CD8-positive, alpha-beta memory T cell (primary cell): ENCODE measurements around the gene F2. TPM values are rescaled to one million over a fixed set of nuclear protein-coding genes. Genes with fewer than 3 reads are reported as not detected.

Experiments used
- CTCF ChIA-PET: fragments of 350-600 bp; sonication (Branson Sonifier 250); formaldehyde crosslinking; loops from one replicate; lab custom pipeline; 2021; ENCODE audit warnings: antibody characterized with exemption; lab: Charles Lee
- POLR2A ChIA-PET: fragments of 350-600 bp; sonication (Branson Sonifier 250); formaldehyde crosslinking; loops from one replicate; lab custom pipeline; 2021; ENCODE audit warnings: antibody characterized with exemption; lab: Charles Lee
- DNase-seq, 5 donors: peaks; one replicate each; pipeline versions ENCODE4 v3.0.0 to v3.0.0-alpha.2; 2020 to 2022; ENCODE audit warnings: mixed read lengths in 1 of 5
- H3K27ac ChIP-seq: one replicate; pipeline ENCODE4 v1.7.0; 2013; ENCODE audit warnings: low read depth, mild to moderate bottlenecking, low read length, moderate library complexity
- H3K27me3 ChIP-seq: 2 replicates; pipeline ENCODE4 v1.7.0; 2013; ENCODE audit warnings: low read length, mild to moderate bottlenecking; ENCODE audit not compliant: insufficient read depth, poor library complexity, severe bottlenecking
- H3K36me3 ChIP-seq: 2 replicates; pipeline ENCODE4 v1.7.0; 2013; ENCODE audit warnings: mild to moderate bottlenecking, low read length, moderate library complexity; ENCODE audit not compliant: insufficient read depth
- H3K4me1 ChIP-seq: 2 replicates; pipeline ENCODE4 v1.7.0; 2013; ENCODE audit warnings: mild to moderate bottlenecking, low read length, moderate library complexity; ENCODE audit not compliant: insufficient read depth
- H3K4me3 ChIP-seq: 2 replicates; pipeline ENCODE4 v1.7.0; 2013; ENCODE audit warnings: mild to moderate bottlenecking, low read length
- H3K9me3 ChIP-seq: 2 replicates; pipeline ENCODE4 v1.7.0; 2013; ENCODE audit warnings: mild to moderate bottlenecking, low read length
- H3K27ac Mint-ChIP-seq, 8 donors: one replicate each; pipeline ENCODE4 v1.8.0; 2020 to 2021; ENCODE audit warnings: mixed read lengths in 8 of 8, mild to moderate bottlenecking in 6 of 8, inconsistent platforms in 3 of 8, moderate library complexity in 3 of 8
- H3K27me3 Mint-ChIP-seq, 2 donors: one replicate each; pipeline ENCODE4 v1.8.0; 2020 to 2021; ENCODE audit warnings: mixed read lengths in 2 of 2, mild to moderate bottlenecking in 1 of 2, moderate library complexity in 1 of 2
- H3K36me3 Mint-ChIP-seq, 3 donors: one replicate each; pipeline ENCODE4 v1.8.0; 2020 to 2021; ENCODE audit warnings: mixed read lengths in 3 of 3, inconsistent platforms in 1 of 3, mild to moderate bottlenecking in 1 of 3
- H3K4me1 Mint-ChIP-seq, 3 donors: one replicate each; pipeline ENCODE4 v1.8.0; 2020 to 2021; ENCODE audit warnings: mixed read lengths in 3 of 3, inconsistent platforms in 1 of 3, mild to moderate bottlenecking in 1 of 3
- H3K4me3 Mint-ChIP-seq, 7 donors: one replicate each; pipeline ENCODE4 v1.8.0; 2020 to 2021; ENCODE audit warnings: mixed read lengths in 7 of 7, mild to moderate bottlenecking in 6 of 7, moderate library complexity in 4 of 7, inconsistent platforms in 2 of 7
- H3K9me3 Mint-ChIP-seq, 5 donors: one replicate each; pipeline ENCODE4 v1.8.0; 2020 to 2022; ENCODE audit warnings: mixed read lengths in 5 of 5, mild to moderate bottlenecking in 3 of 5, moderate library complexity in 2 of 5, inconsistent platforms in 1 of 5
- polyA plus RNA-seq: library from polyadenylated mRNA; unstranded; fragments of 300-500 nt; fragmentation: Illumina TruSeq; gene quantifications from one replicate; pipeline ENCODE4 v1.2.3, GENCODE V29; 2021
- total RNA-seq, 2 experiments: library from RNA; stranded (reverse); gene quantifications; one replicate each; pipeline ENCODE4 v1.2.3, GENCODE V29; 2021

The F2 gene
- total and polyA plus RNA-seq, 3 experiments from 2014 or later, result not detected

DNA sequence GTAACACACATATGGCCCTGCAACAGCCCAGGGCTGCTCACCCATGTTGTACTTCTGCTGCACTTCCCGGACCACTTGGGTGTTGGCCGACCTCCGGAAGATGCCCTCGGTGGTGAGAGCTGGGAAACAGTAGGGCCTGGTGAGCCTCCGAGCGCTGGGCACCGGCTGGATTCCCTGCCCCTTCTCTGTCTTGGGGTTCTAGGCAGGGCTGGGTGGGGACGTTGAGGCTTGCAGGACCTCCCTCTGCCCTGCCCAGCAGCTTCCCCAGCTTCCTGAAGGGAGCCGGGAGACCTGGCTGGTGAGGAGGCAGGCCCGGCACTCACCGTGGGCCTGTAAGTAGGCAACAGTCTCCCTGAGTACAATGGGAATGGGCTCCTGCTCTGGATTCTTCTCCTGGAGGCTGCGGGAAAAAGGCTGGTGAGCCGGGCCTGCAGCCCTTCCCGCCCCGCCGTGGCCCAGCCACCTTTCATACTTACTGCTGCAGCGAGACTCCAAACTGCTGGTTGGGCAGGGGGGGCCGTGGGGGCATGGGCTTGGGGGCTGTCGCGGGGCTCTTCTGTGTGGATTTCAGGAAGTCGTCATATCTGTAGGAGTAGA lies 38.8 kb upstream of the F2 start:
- Mint-ChIP-seq H3K4me3 (no peak overlapping the region), H3K27me3 (no peaks in the 10 kb centered on the region), H3K27ac (peak overlapping the region in 1 of 8 donors; percentile 10), H3K9me3 (no peaks in the 10 kb centered on the region), H3K36me3 (peaks cover 3 to 81% (median 5%) of the 10 kb centered on the region in 3 donors), H3K4me1 (peaks cover 17 to 27% (median 21%) of the 10 kb centered on the region in 3 donors)
- POLR2A ChIA-PET, result no interaction called here
- peaks cover 21% of the 10 kb centered on the region for H3K4me1 ChIP-seq
- H3K4me3 ChIP-seq, result no peak overlapping the region
- CTCF ChIA-PET, result interaction anchor here (1.6 kb wide), 1 partner anchor 9 kb away, joined by 3 read pairs; no protein-coding TSS in a partner anchor
- H3K27ac ChIP-seq, result no peak overlapping the region
- peaks cover 29% of the 10 kb centered on the region for H3K36me3 ChIP-seq
- no peaks in the 10 kb centered on the region for H3K9me3 ChIP-seq
- H3K27me3 ChIP-seq, result no peaks in the 10 kb centered on the region
- DNase-seq, result no peak

DNA sequence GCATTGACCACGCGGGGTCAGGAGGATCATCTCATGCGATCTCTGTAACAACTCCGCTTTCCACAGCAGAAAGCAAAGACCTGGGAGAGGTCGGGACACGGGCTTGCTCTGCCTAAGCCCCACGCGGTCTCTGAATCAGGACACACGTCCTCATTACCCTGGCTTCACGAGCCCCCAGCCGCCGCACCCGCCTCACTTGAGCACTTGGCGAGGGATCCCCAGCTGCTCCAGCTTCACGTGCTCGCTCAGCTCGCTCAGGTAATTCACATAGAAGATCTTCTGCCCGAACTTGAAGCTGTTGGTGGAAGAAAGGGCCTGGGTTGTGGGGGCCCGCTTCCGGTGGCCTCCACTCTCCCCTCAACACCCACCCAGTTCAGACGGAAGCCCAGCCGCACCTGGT lies 38.2 kb upstream of the F2 start:
- H3K27me3 Mint-ChIP-seq, result no peaks in the 10 kb centered on the region

DNA sequence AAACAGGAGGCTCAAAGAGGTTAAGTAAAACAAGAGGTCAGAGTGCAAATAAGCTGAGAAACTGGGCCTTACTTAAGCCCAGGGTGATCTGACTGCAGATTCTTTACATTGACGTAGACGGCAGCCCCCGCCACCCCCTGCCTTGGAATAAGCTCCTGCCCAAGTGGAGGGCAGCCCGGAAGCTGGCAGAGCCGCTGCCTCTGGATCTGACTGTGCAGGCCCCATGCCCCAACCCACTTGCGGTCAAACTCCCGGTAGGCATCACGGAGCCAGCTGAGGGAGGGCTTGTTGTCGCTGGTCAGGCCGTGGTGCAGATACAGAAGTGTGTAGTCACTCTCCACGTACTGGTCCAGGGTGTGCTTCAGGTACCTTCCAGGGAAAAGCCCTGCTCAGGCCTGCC lies 37.2 kb upstream of the F2 start:
- POLR2A ChIA-PET, result no interaction called here

More for the DNA sequence above, 38.2 kb upstream of the F2 start:
- peaks cover 16% of the 10 kb centered on the region for H3K4me1 ChIP-seq
- no peak overlapping the region for H3K4me3 ChIP-seq
- H3K9me3 ChIP-seq, result no peaks in the 10 kb centered on the region
- POLR2A ChIA-PET, result no interaction called here
- CTCF ChIA-PET, result interaction anchor here (1.3 to 4.1 kb wide), 2 partner anchors 10 to 30 kb away, joined by 3 to 19 read pairs; no protein-coding TSS in a partner anchor
- Mint-ChIP-seq H3K9me3 (no peaks in the 10 kb centered on the region), H3K27ac (peak overlapping the region in 1 of 8 donors; percentile 10), H3K4me1 (peaks cover 11 to 22% (median 15%) of the 10 kb centered on the region in 3 donors), H3K36me3 (peaks cover 3 to 80% (median 5%) of the 10 kb centered on the region in 3 donors), H3K4me3 (no peak overlapping the region)
- H3K27me3 ChIP-seq, result no peaks in the 10 kb centered on the region
- peaks cover 29% of the 10 kb centered on the region for H3K36me3 ChIP-seq
- no peak overlapping the region for H3K27ac ChIP-seq
- DNase-seq, result no peak

DNA sequence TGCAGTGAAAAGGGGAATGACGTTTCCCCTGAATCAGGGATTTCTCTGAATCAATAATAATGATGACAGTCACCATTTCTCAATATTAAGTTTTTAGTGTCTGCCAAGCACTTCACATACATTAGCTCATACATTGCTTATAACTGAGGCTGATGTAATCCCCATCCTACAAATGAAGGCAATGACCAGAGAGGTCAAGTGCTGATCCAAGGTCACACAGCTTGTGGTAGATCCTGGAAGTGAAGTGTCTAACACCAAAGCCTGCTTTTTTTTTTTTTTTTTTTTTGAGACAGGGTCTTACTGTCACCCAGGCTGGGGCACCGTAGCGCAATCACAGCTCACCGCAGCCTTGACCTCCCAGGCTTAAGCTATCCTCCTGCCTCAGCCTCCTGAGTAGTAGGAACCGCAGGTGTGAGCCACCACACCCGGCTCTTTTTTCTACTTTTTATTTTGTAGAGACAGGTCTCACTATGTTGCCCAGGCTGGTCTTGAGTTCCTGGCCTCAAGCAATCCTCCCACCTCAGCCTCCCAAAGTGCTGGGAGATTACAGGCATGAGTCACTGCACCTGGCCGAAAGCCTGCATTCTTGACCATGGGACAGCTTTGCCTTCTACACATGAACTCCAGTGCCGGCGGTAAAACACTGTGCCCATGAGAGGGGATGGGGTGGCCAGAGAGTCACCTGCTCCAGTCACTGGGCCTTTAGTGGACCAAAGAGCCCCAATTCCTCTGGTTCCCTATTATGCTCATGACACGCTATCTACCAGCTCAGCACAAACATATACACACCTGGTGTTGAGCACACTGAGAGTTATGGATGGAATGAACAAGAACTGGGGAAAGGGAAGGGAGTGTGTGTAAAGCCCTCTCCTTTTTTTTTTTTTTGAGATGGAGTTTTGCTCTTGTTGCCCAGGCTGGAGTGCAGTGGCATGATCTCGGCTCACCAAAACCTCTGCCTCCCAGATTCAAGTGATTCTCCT lies 36.0 kb upstream of the F2 start:
- DNase-seq, result no peak
- Mint-ChIP-seq H3K9me3 (no peaks in the 10 kb centered on the region), H3K4me1 (peaks cover 3 to 17% (median 3%) of the 10 kb centered on the region in 3 donors), H3K27ac (peak overlapping the region in 2 of 8 donors; percentile 15 to 33), H3K27me3 (no peaks in the 10 kb centered on the region), H3K4me3 (no peak overlapping the region), H3K36me3 (peaks cover under 1 to 85% (median 5%) of the 10 kb centered on the region in 3 donors)
- Histone ChIP-seq H3K4me3 (no peak overlapping the region), H3K36me3 (peaks cover 43% of the 10 kb centered on the region), H3K27ac (no peak overlapping the region), H3K9me3 (no peaks in the 10 kb centered on the region), H3K27me3 (no peaks in the 10 kb centered on the region), H3K4me1 (no peaks in the 10 kb centered on the region)
- ChIA-PET POLR2A (interaction anchor here (0.6 kb wide), 1 partner anchor 886 kb away, joined by 3 read pairs; no protein-coding TSS in a partner anchor), CTCF (interaction anchor here (0.7 to 4.1 kb wide), 3 partner anchors 9 to 205 kb away, joined by 3 to 19 read pairs (median 6); no protein-coding TSS in a partner anchor)

More for the DNA sequence above, 37.2 kb upstream of the F2 start:
- peaks cover 32% of the 10 kb centered on the region for H3K36me3 ChIP-seq
- Mint-ChIP-seq H3K4me1 (peaks cover 6 to 16% (median 10%) of the 10 kb centered on the region in 3 donors), H3K4me3 (no peak overlapping the region), H3K27me3 (no peaks in the 10 kb centered on the region), H3K27ac (no peak overlapping the region), H3K9me3 (no peaks in the 10 kb centered on the region), H3K36me3 (peaks cover 3 to 83% (median 5%) of the 10 kb centered on the region in 3 donors)
- no peak for DNase-seq
- CTCF ChIA-PET, result interaction anchor here (1.3 to 4.1 kb wide), 2 partner anchors 11 to 29 kb away, joined by 3 to 19 read pairs; no protein-coding TSS in a partner anchor
- no peaks in the 10 kb centered on the region for H3K9me3 ChIP-seq
- peaks cover 6% of the 10 kb centered on the region for H3K4me1 ChIP-seq
- no peak overlapping the region for H3K4me3 ChIP-seq
- H3K27me3 ChIP-seq, result no peaks in the 10 kb centered on the region
- H3K27ac ChIP-seq, result no peak overlapping the region

DNA sequence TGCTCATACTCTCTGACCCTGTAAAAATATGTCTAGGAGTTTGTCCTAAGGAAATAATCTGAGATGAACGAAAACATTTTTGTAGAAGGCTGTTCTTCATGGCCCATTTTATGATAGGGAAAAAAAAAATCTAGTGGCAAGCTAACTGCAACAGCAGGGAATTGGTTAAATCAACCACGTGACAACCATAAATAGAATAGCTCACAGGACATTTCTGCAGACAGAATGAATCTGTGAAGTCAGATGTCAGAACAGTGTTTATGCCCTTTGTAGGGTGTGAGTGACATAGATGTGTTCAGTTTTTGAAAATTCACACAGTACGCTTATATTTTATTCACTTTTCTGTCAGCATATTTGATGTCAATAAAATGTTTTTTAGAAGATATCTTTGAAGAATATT lies 34.6 kb upstream of the F2 start:
- no peaks in the 10 kb centered on the region for H3K9me3 ChIP-seq
- peaks cover 32% of the 10 kb centered on the region for H3K36me3 ChIP-seq
- ChIA-PET POLR2A (no interaction called here), CTCF (interaction anchor here (4.1 kb wide), 1 partner anchor 14 kb away, joined by 19 read pairs; no protein-coding TSS in a partner anchor)
- Mint-ChIP-seq H3K36me3 (peaks cover 0 to 80% (median 8%) of the 10 kb centered on the region in 3 donors), H3K4me3 (no peak overlapping the region), H3K27me3 (no peaks in the 10 kb centered on the region), H3K4me1 (peaks cover 2 to 22% (median 6%) of the 10 kb centered on the region in 3 donors), H3K27ac (peak overlapping the region in 2 of 8 donors; percentile 17 to 26), H3K9me3 (no peaks in the 10 kb centered on the region)
- H3K27ac ChIP-seq, result no peak overlapping the region
- H3K4me1 ChIP-seq, result no peaks in the 10 kb centered on the region
- DNase-seq, result no peak
- no peaks in the 10 kb centered on the region for H3K27me3 ChIP-seq
- no peak overlapping the region for H3K4me3 ChIP-seq

DNA sequence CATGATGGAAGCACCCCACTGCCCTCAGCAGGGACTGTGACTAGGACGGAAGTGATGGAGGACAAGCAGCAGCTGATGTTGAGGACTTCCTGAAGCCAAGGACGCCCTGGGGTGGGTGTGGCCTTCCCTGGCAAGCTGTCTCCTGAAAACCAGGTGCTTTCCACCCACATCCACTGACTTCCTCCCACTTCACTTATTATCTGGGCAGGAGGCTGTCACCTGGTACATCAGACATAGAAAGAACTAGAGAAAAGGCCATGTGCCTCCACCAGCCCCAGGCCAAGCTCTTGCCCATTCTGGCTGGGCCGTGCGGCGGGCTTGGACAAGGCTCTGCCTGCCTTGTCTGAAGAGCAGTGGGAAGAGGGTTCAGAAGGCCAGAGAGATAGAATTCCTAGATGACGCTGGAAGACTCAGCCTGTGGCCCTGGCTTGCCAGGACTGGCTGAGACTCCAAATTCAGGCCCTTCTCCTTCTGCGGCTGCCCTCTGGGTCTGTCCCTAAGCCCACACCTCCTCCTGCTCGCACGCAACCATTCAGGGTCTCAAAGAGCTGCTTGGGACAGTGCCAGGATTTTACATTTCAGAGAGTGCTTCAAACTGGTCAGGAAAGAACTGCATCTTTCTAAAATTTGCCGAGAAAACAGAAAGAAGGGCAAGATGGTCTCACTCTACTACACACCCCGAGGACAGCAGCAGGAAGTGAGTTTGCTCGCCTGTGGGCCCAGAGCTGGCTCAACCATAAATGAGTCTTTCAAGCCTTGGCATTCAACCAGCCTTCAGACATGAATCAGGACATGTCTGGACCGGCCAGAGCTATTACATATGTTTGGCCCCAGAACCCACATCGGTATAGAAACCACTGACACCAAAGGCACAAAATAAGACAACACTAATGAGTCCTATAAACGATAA lies 31.9 kb upstream of the F2 start:
- CTCF ChIA-PET, result no interaction called here
- Mint-ChIP-seq H3K36me3 (peaks cover 5 to 74% (median 9%) of the 10 kb centered on the region in 3 donors), H3K27me3 (no peaks in the 10 kb centered on the region), H3K27ac (peak overlapping the region in 5 of 8 donors; percentile 2 to 77 (median 17)), H3K4me3 (peak overlapping the region in 1 of 7 donors; percentile 32), H3K9me3 (no peaks in the 10 kb centered on the region), H3K4me1 (peaks cover 6 to 26% (median 12%) of the 10 kb centered on the region in 3 donors)
- Histone ChIP-seq H3K9me3 (no peaks in the 10 kb centered on the region), H3K27ac (no peak overlapping the region), H3K36me3 (peaks cover 18% of the 10 kb centered on the region), H3K4me1 (no peaks in the 10 kb centered on the region), H3K27me3 (no peaks in the 10 kb centered on the region), H3K4me3 (no peak overlapping the region)
- POLR2A ChIA-PET, result no interaction called here
- DNase-seq, result no peak

DNA sequence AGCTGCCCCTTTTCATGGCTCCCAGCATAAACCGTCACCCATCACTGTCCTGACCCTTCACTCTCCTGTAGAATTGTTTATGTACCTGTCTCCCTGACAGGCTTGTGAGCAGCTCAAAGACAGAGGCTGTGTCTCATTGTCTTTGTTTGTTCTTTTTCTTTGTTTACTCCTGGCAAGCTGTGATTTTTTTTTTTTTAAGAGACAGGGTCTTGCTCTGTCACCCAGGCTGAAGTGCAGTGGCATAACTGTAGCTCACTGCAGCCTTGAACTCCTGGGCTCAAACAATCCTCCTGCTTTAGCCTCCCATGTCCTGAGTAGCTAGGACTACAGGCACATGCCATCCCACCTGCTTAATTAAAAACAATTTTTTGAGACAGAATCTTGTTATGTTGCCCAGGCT lies 28.3 kb upstream of the F2 start:
- H3K9me3 Mint-ChIP-seq, result no peaks in the 10 kb centered on the region
- H3K27ac Mint-ChIP-seq, result peak overlapping the region in 5 of 8 donors; percentile 30 to 90 (median 63)
- peaks cover 0 to 1% of the 10 kb centered on the region in 2 donors for H3K27me3 Mint-ChIP-seq
- no peak for DNase-seq
- H3K27ac ChIP-seq, result no peak overlapping the region
- no peaks in the 10 kb centered on the region for H3K27me3 ChIP-seq
- no peak overlapping the region for H3K4me3 ChIP-seq
- H3K4me1 Mint-ChIP-seq, result peaks cover 12 to 35% (median 17%) of the 10 kb centered on the region in 3 donors
- CTCF ChIA-PET, result interaction anchor here (1.7 kb wide), 1 partner anchor 20 kb away, joined by 7 read pairs; no protein-coding TSS in a partner anchor
- peaks cover 44% of the 10 kb centered on the region for H3K36me3 ChIP-seq
- POLR2A ChIA-PET, result no interaction called here
- peaks cover 5 to 79% (median 6%) of the 10 kb centered on the region in 3 donors for H3K36me3 Mint-ChIP-seq
- no peak overlapping the region for H3K4me3 Mint-ChIP-seq
- peaks cover 5% of the 10 kb centered on the region for H3K4me1 ChIP-seq
- no peaks in the 10 kb centered on the region for H3K9me3 ChIP-seq
